Upper lobe of right lung (tissue), 1 donor: ENCODE data around the gene RGS13. TPM values are rescaled to one million over a fixed set of nuclear protein-coding genes. Genes with fewer than 3 reads are reported as not detected.
A peak's percentile ranks its signal among the peaks of the same experiment; 100 is the strongest.

Experiments used
- ATAC-seq: fragments of 200-7000 bp; cut with Tn5 transposase; one replicate; pipeline ENCODE4 v1.9.1; 2020; ENCODE audit warnings: mild to moderate bottlenecking, moderate library complexity
- DNase-seq: peaks from one replicate; pipeline ENCODE4 v3.0.0-alpha.2; 2020
- H3K27ac ChIP-seq: fragments of 200-600 bp; one replicate; pipeline ENCODE4 v1.8.0; 2022
- H3K27me3 ChIP-seq: fragments of 200-600 bp; one replicate; pipeline ENCODE4 v1.8.0; 2022; ENCODE audit warnings: mild to moderate bottlenecking
- H3K36me3 ChIP-seq: fragments of 200-600 bp; one replicate; pipeline ENCODE4 v1.8.0; 2022
- H3K4me1 ChIP-seq: fragments of 200-600 bp; one replicate; pipeline ENCODE4 v1.8.0; 2022
- H3K4me3 ChIP-seq: fragments of 200-600 bp; one replicate; pipeline ENCODE4 v1.8.0; 2022; ENCODE audit warnings: mild to moderate bottlenecking
- H3K9me3 ChIP-seq: fragments of 200-600 bp; one replicate; pipeline ENCODE4 v1.8.0; 2022
- CTCF ChIP-seq: fragments of 200-600 bp; IDR thresholded peaks from one replicate; pipeline ENCODE4 v1.8.0; 2022; ENCODE audit warnings: antibody characterized with exemption
- intact Hi-C: fragments of 100-400 bp; cut with DNase I; formaldehyde crosslinking; loops from one replicate; pipeline ENCODE4 v1.11.0; 2022
- total RNA-seq: library from RNA; stranded (reverse); fragmentation: NEBNext Ultra II Directional; extraction: Animal tissue kit (Norgen Biotek cat#: 25700); gene quantifications from one replicate; pipeline ENCODE4 v1.2.1, GENCODE V29; 2021
- donor health status: DM: no; HTN: yes; CAD: no; lungs with severe emphysema.

RGS13 gene
- total RNA-seq, 1 donor from 2014 or later, result 4.7 TPM

GRCh38 chr1:192592981-192593708, 42.8 kb upstream of the RGS13 start:
- H3K4me3 ChIP-seq, result no peak overlapping the region
- H3K27ac ChIP-seq, result no peak overlapping the region
- intact Hi-C loops, result no loop called here
- no peaks in the 10 kb centered on the region for H3K4me1 ChIP-seq
- H3K36me3 ChIP-seq, result no peaks in the 10 kb centered on the region
- no peaks in the 10 kb centered on the region for H3K9me3 ChIP-seq
- no peaks in the 10 kb centered on the region for H3K27me3 ChIP-seq
- TF ChIP-seq CTCF, result no peak
- no peak for ATAC-seq
- no peak for DNase-seq

- no peaks in the 10 kb centered on the region for H3K36me3 ChIP-seq
- H3K9me3 ChIP-seq, result no peaks in the 10 kb centered on the region
- no peak overlapping the region for H3K27ac ChIP-seq
- TF ChIP-seq CTCF, result no peak
- DNase-seq (no peak), ATAC-seq (no peak)
- H3K4me3 ChIP-seq, result no peak overlapping the region
- H3K4me1 ChIP-seq, result no peaks in the 10 kb centered on the region
- H3K27me3 ChIP-seq, result no peaks in the 10 kb centered on the region
- intact Hi-C loops, result no loop called here
Observed at GRCh38 chr1:192595299-192595698, 40.6 kb upstream of the RGS13 start.

GRCh38 chr1:192598589-192598988, 37.4 kb upstream of the RGS13 start:
- Histone ChIP-seq H3K27me3 (no peaks in the 10 kb centered on the region), H3K36me3 (no peaks in the 10 kb centered on the region), H3K4me3 (no peak overlapping the region), H3K27ac (no peak overlapping the region), H3K9me3 (no peaks in the 10 kb centered on the region), H3K4me1 (no peaks in the 10 kb centered on the region)
- DNase-seq (no peak), ATAC-seq (no peak)
- TF ChIP-seq CTCF, result no peak
- intact Hi-C loops, result no loop called here

GRCh38 chr1:192600275-192600674, 35.7 kb upstream of the RGS13 start:
- TF ChIP-seq CTCF, result no peak
- Histone ChIP-seq H3K4me1 (no peaks in the 10 kb centered on the region), H3K27ac (no peak overlapping the region), H3K9me3 (no peaks in the 10 kb centered on the region), H3K36me3 (no peaks in the 10 kb centered on the region), H3K4me3 (no peak overlapping the region), H3K27me3 (no peaks in the 10 kb centered on the region)
- DNase-seq (no peak), ATAC-seq (no peak)
- intact Hi-C loops, result no loop called here

GRCh38 chr1:192601143-192601542, 34.8 kb upstream of the RGS13 start:
- Histone ChIP-seq H3K9me3 (no peaks in the 10 kb centered on the region), H3K27me3 (no peaks in the 10 kb centered on the region), H3K4me1 (no peaks in the 10 kb centered on the region), H3K36me3 (no peaks in the 10 kb centered on the region), H3K27ac (no peak overlapping the region), H3K4me3 (no peak overlapping the region)
- no peak for DNase-seq
- TF ChIP-seq CTCF, result no peak
- no peak for ATAC-seq
- intact Hi-C loops, result no loop called here

- TF ChIP-seq CTCF, result no peak
- H3K4me3 ChIP-seq, result no peak overlapping the region
- H3K27me3 ChIP-seq, result no peaks in the 10 kb centered on the region
- ATAC-seq (peak; percentile 40), DNase-seq (no peak)
- H3K4me1 ChIP-seq, result no peaks in the 10 kb centered on the region
- H3K27ac ChIP-seq, result no peak overlapping the region
- no peaks in the 10 kb centered on the region for H3K36me3 ChIP-seq
- H3K9me3 ChIP-seq, result no peaks in the 10 kb centered on the region
- intact Hi-C loops, result no loop called here
Observed at GRCh38 chr1:192601567-192601966, 34.4 kb upstream of the RGS13 start.
